Activated naive CD8-positive, alpha-beta T cell treated with anti-CD3 and anti-CD28 coated beads for 36 hours (primary cell): ENCODE results near the gene CGREF1. TPM values are rescaled to one million over a fixed set of nuclear protein-coding genes. Genes with fewer than 3 reads are reported as not detected.
"Not testable (repeated sequence)": the region's sequence is repeated elsewhere in the genome, so short reads cannot be mapped to it uniquely, and the experiment has no call there.

Source experiments
- DNase-seq: peaks from one replicate; pipeline ENCODE4 v3.0.0; 2021
- H3K27ac Mint-ChIP-seq: one replicate; pipeline ENCODE4 v1.8.0; 2022; ENCODE audit warnings: mild to moderate bottlenecking, moderate library complexity, mixed read lengths
- H3K27me3 Mint-ChIP-seq: one replicate; pipeline ENCODE4 v1.8.0; 2022; ENCODE audit warnings: mild to moderate bottlenecking, mixed read lengths
- H3K36me3 Mint-ChIP-seq: one replicate; pipeline ENCODE4 v1.8.0; 2021; ENCODE audit warnings: mild to moderate bottlenecking, mixed read lengths
- H3K4me1 Mint-ChIP-seq: one replicate; pipeline ENCODE4 v1.8.0; 2021; ENCODE audit warnings: mixed read lengths
- H3K4me3 Mint-ChIP-seq: one replicate; pipeline ENCODE4 v1.8.0; 2022; ENCODE audit warnings: mild to moderate bottlenecking, moderate library complexity, mixed read lengths
- H3K9me3 Mint-ChIP-seq: one replicate; pipeline ENCODE4 v1.8.0; 2022; ENCODE audit warnings: mixed read lengths
- total RNA-seq, 2 experiments: library from RNA; stranded (reverse); gene quantifications; one replicate each; pipeline ENCODE4 v1.2.3, GENCODE V29; 2021

The CGREF1 gene
- total RNA-seq, 2 experiments from 2014 or later, result 8.8 to 9.8 TPM

DNA sequence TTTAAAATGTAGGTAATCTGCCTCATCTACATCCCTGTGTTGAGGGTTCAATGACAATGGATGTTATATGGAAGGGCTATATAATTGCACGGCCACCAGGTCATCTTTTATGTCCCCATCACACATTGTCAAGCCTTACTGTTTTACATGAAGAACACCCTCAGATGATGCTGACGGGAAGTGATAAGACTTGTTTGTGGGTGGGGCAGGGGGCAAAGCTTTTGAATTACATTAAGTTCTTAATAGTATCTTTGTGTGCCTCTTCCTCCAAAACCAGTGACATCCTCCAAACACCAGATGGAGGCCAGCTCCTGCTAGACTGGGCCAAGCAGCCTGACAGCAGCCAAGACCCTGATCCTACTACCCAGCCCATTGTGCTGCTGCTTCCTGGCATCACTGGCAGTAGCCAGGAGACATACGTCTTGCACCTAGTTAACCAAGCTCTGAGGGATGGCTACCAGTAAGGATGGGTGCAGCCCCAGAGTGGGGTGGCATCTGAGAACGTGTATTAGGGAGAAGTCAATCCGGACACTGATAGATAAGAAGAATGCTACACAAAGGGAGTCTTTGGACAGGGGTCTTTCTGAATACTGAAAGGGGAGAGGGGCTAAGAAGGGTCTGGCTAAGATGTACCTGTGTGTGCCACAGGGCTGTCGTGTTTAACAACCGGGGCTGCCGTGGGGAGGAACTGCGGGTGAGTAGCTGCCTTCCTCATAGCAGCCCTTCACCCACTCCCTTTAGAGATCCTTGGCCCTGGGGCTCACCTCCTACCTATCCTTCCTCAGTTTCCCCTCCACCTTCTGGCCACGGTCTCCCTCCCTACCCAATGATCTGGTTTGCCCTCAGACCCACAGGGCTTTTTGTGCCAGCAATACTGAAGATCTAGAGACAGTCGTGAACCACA is 10.0 kb upstream of the CGREF1 start:
- Mint-ChIP-seq H3K4me3 (no peak overlapping the region), H3K9me3 (no peaks in the 10 kb centered on the region), H3K27me3 (no peaks in the 10 kb centered on the region), H3K36me3 (peaks cover 17% of the 10 kb centered on the region), H3K4me1 (peaks cover 17% of the 10 kb centered on the region), H3K27ac (no peak overlapping the region)
- no peak for DNase-seq

GRCh38 chr2:27127883-27128667 is 9.1 kb upstream of the CGREF1 start:
- H3K36me3 Mint-ChIP-seq, result peaks cover 9% of the 10 kb centered on the region

DNA sequence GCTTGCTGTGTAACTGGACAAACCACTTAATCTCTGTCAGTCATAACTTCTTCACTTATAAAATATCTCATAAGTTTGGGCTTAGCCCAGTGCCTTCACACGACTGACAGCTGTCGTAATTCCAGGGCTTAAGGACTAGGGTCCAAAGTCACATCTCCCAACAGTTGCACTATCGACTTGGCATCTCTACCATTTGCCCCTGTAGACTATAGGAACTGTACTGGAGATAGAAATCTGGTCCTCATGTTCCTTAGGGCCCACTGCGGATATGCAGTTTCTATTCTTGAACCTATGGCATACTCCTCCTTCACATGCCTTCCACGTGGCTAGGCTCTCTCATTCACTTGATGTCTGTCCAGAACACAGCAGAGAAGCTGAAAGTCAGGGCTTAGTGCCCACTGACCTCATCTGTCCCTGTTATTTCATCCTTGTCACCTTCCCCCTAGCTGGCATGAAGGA is 7.4 kb upstream of the CGREF1 start:
- H3K36me3 Mint-ChIP-seq, result no peaks in the 10 kb centered on the region
- H3K4me3 Mint-ChIP-seq, result no peak overlapping the region
- no peak for DNase-seq
- no peak overlapping the region for H3K27ac Mint-ChIP-seq
- H3K9me3 Mint-ChIP-seq, result no peaks in the 10 kb centered on the region
- peaks cover 9% of the 10 kb centered on the region for H3K4me1 Mint-ChIP-seq
- no peaks in the 10 kb centered on the region for H3K27me3 Mint-ChIP-seq

More at GRCh38 chr2:27127883-27128667, 9.1 kb upstream of the CGREF1 start:
- no peak overlapping the region for H3K4me3 Mint-ChIP-seq
- H3K27me3 Mint-ChIP-seq, result no peaks in the 10 kb centered on the region
- H3K9me3 Mint-ChIP-seq, result no peaks in the 10 kb centered on the region
- no peak overlapping the region for H3K27ac Mint-ChIP-seq
- DNase-seq, result no peak
- H3K4me1 Mint-ChIP-seq, result peaks cover 15% of the 10 kb centered on the region

DNA sequence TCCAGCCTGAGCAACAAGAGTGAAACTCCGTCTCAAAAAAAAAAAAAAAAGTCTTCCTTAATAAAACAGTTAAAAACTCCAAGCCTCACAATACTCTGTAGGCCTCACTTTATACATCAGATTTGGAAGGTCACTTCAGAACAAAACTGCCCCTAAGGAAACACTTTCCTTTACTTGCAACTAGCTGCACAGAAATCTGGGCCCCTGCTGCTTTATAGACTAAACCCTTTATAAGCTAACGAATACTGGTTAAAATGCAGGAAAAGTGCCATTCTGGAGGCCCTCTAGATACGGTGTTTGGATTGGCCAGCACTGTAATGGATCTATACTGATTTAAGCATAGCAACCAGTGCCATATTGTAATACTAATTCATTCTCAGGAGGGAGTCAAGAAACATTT is 6.2 kb upstream of the CGREF1 start:
- Mint-ChIP-seq H3K4me3 (no peak overlapping the region), H3K27me3 (peaks cover 7% of the 10 kb centered on the region), H3K27ac (no peak overlapping the region), H3K36me3 (no peaks in the 10 kb centered on the region), H3K4me1 (peaks cover 9% of the 10 kb centered on the region), H3K9me3 (no peaks in the 10 kb centered on the region)
- no peak for DNase-seq

- Mint-ChIP-seq H3K27me3 (peaks cover 19% of the 10 kb centered on the region), H3K4me1 (peaks cover 14% of the 10 kb centered on the region), H3K4me3 (peak within 1 kb of the TSS; percentile 82), H3K36me3 (no peaks in the 10 kb centered on the region), H3K9me3 (no peaks in the 10 kb centered on the region), H3K27ac (no peak within 1 kb of the TSS)
- peak; percentile 66 for DNase-seq
These were observed 4.6 kb upstream of the CGREF1 start, which contains the start of gene ABHD1 for GRCh38 chr2:27123302-27124150. Gene ABHD1, plus strand, starts transcription at chr2:27123815. Its CDS starts 134 bp downstream, at chr2:27123949.

GRCh38 chr2:27122791-27123190 is 3.9 kb upstream of the CGREF1 start:
- no peaks in the 10 kb centered on the region for H3K9me3 Mint-ChIP-seq
- H3K27me3 Mint-ChIP-seq, result peaks cover 25% of the 10 kb centered on the region
- peak overlapping the region; percentile 82 for H3K4me3 Mint-ChIP-seq
- peaks cover 5% of the 10 kb centered on the region for H3K36me3 Mint-ChIP-seq
- H3K4me1 Mint-ChIP-seq, result peaks cover 18% of the 10 kb centered on the region
- no peak overlapping the region for H3K27ac Mint-ChIP-seq
- no peak for DNase-seq

DNA sequence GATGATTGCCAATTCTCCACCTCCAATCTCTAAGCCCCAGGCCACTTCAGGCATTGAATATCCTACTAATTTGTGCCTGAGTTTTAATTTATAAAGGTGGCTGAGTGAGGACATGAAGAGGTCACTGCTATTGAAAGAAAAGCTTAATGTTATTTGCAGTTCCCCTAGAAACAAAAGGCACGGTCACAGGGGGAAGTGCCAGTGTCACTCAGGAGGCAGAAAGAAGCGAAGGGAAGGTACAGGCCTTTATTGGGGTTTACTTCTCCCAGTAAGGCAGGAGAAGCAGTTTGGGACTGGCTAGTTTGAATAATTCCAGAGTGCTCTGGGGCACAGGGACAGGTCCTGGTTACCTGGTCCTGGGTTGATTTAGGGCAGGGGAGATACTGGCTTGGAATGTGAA is 3.0 kb upstream of the CGREF1 start:
- no peak for DNase-seq
- peaks cover 26% of the 10 kb centered on the region for H3K27me3 Mint-ChIP-seq
- no peak overlapping the region for H3K27ac Mint-ChIP-seq
- peaks cover 6% of the 10 kb centered on the region for H3K36me3 Mint-ChIP-seq
- peaks cover 18% of the 10 kb centered on the region for H3K4me1 Mint-ChIP-seq
- H3K9me3 Mint-ChIP-seq, result no peaks in the 10 kb centered on the region
- no peak overlapping the region for H3K4me3 Mint-ChIP-seq

- not testable (repeated sequence) for H3K9me3 Mint-ChIP-seq, H3K36me3 Mint-ChIP-seq, DNase-seq
- Mint-ChIP-seq H3K27me3 (peaks cover 26% of the 10 kb centered on the region), H3K27ac (peak overlapping the region; percentile 34), H3K4me3 (peak overlapping the region; percentile 78), H3K4me1 (peaks cover 18% of the 10 kb centered on the region)
These were observed 372 bp upstream of the CGREF1 start for GRCh38 chr2:27119330-27119670.

- Mint-ChIP-seq H3K9me3 (no peaks in the 10 kb centered on the region), H3K4me1 (peaks cover 10% of the 10 kb centered on the region), H3K4me3 (peak overlapping the region; percentile 70), H3K27ac (no peak overlapping the region), H3K27me3 (peaks cover 26% of the 10 kb centered on the region), H3K36me3 (peaks cover 6% of the 10 kb centered on the region)
- DNase-seq, result no peak
These were observed 868 bp downstream of the CGREF1 start for GRCh38 chr2:27117995-27118524.

GRCh38 chr2:27115519-27115918 is 3.4 kb downstream of the CGREF1 start:
- Mint-ChIP-seq H3K4me1 (peaks cover 13% of the 10 kb centered on the region), H3K36me3 (peaks cover 6% of the 10 kb centered on the region), H3K27ac (no peak overlapping the region), H3K4me3 (no peak overlapping the region), H3K9me3 (no peaks in the 10 kb centered on the region), H3K27me3 (peaks cover 21% of the 10 kb centered on the region)
- DNase-seq, result no peak

GRCh38 chr2:27111392-27112078 is 7.4 kb downstream of the CGREF1 start:
- H3K36me3 Mint-ChIP-seq, H3K4me3 Mint-ChIP-seq, H3K27ac Mint-ChIP-seq, H3K4me1 Mint-ChIP-seq, DNase-seq, H3K9me3 Mint-ChIP-seq, H3K27me3 Mint-ChIP-seq: not testable (repeated sequence)

DNA sequence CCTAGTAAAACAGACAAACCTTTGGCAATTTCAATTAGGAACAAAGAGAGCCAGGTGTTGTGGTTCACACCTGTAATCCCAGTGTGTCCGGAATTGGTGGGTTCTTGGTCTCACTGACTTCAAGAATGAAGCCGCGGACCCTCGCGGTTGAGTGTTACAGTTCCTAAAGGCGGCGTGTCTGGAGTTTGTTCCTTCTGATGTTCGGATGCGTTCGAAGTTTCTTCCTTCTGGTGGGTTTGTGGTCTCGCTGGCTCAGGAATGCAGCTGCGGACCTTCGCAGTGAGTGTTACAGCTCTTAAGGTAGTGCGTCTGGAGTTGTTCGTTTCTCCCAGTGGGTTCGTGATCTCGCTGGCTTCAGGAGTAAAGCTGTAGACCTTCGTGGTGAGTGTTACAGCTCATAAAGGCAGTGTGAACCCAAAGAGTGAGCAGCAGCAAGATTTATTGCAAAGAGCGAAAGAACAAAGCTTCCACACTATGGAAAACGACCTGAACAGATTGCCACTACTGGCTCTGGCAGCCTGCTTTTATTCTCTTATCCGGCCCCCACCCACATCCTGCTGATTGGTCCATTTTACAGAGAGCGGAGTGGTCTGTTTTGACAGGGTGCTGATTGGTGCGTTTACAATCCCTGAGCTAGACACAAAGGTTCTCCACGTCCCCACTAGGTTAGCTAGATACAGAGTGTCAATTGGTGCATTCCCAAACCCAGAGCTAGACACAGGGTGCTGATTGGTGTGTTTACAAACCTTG is 8.2 kb downstream of the CGREF1 start:
- H3K27me3 Mint-ChIP-seq, H3K27ac Mint-ChIP-seq, H3K9me3 Mint-ChIP-seq, H3K4me3 Mint-ChIP-seq, H3K36me3 Mint-ChIP-seq, H3K4me1 Mint-ChIP-seq, DNase-seq: not testable (repeated sequence)

DNA sequence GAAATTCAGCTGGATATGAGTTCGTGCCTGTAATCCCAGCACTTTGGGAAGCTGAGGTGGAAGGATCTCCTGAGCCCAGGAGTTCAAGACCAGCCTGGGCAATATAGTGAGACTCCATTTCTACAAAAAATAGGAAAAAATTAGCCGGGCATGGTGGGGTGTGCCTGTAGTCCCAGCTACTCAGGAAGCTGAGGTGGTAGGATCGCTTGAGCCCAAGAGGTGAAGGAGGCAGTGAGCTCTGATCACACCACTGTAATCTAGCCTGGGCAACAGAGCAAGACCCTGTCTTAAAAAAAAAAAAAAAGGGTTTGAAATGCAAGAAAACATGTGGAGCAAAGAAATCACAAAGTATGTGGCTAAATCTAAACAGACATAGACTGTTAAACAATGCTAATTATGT is 9.8 kb downstream of the CGREF1 start:
- H3K4me1 Mint-ChIP-seq, result peaks cover 4% of the 10 kb centered on the region
- no peaks in the 10 kb centered on the region for H3K9me3 Mint-ChIP-seq
- no peaks in the 10 kb centered on the region for H3K27me3 Mint-ChIP-seq
- no peak overlapping the region for H3K4me3 Mint-ChIP-seq
- no peak for DNase-seq
- H3K27ac Mint-ChIP-seq, result no peak overlapping the region
- H3K36me3 Mint-ChIP-seq, result no peaks in the 10 kb centered on the region
